ENCODE results near the gene YY1.
"Not testable (repeated sequence)": the region's sequence is repeated elsewhere in the genome, so short reads cannot be mapped to it uniquely, and the experiment has no call there.

YY1 gene

DNA sequence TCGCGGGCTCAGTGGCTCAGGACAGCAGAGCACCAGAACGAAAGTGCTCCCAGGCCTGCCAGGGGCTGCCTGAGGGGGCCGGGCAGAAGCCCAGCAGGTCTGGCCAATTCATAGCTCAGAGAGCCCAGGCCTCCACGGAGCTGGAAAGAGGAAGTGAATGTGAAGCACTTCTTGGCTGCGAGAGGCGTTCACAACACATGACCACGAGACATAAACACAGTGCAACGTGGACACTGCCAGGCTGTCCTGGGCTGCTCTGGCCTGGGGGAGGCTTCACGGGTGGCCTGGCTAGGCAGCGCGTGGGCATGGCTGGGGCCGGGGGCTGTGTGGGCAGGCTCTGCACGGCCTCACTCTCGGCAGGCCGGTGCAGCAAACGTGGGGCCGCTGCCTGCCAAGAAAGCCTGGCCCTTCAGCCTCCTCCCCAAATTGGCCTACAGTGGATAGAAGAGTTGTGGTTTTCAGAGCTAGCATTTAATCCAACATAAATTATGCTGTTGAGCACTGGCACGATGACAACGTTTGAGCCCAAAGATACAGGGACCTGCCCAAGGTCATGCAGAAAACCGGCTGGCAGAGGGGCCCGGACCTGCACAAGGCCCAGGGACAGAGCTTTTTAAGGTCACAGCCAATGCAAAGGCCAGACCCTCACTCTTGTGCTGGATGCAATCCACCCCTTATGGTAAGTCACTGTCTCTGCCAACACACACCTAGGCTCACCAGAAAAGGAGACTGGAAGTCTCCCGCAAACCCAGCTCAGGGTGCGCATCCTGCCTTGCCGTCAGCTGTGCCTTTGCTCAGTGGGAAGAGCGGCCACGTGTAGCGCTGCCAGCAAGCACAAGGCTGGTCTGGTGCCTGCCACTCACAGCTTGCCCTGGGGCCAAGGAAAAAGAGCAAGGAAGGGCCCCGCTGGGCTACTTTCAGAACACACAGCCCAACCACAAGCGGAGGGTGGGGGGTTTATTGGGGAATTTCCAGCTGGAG, 58.7 kb downstream of the YY1 start:
- DNase-seq: no peak

DNA sequence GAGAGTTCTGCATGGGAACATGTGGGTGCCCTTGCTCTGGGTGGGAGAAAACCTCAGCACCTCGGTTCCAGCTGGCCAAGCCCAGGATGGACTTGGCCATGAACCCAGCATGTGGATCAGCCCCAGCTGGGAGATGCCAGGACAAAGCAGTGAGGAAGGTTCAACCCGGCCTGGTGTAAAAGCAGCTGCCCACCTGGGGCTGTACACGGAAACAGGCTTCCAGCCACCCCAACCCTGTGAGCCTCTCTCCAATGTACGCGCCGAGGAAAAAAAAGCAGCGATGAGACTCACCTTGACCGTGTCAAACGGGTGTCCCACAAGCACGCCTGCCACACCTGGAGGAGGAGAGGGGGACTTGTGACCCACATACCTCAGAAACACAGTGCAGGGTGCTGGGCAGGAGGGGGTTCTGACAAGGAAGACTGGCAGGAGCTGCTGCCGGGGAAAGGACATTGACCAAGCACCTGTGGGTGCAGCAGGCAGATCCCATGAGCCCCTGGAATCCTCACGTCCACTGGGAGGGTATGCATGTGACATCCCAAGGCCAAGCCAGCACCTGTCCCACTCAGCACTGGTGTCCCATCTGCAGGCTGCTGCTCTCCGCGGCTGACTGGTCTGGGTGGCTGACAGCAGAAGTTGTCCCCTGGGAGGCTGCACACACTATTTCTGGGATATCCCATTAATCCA, 59.8 kb downstream of the YY1 start:
- no peak for DNase-seq

DNA sequence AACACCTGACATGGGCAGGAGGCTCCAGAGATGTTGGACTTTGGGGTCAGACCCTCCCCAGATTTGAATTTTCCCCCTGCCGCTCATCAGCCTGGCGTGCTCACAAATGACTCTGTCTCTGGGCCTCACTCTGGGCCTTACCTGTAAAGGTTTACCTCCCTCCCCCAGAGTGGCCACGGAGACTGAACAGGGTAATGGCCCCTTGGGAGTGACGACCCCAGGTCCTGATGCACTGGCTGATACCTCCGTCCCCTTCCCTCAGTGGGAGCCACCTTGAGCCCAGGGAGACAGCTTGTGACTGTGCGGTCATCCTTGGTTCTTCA, 60.3 kb downstream of the YY1 start:
- DNase-seq: no peak

DNA sequence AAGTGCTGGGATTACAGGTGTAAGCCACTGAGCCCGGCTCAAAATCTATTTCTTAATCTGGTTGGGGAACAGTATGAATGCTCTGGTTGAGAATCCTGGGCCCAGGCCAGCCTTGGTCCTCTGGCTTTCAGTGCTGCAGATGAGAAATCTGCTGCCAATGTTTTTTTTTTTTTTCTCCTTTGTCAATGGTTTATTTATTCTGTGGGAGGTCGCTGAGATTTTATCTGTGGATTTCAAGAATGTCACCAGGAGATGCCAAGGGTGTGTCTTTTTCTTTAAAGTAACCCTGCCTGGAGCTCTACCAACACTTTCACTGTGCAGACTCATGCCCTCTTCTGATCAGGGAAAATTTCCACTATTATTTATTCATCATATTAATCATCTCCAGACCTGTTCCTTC, 63.7 kb downstream of the YY1 start:
- DNase-seq: no peak

DNA sequence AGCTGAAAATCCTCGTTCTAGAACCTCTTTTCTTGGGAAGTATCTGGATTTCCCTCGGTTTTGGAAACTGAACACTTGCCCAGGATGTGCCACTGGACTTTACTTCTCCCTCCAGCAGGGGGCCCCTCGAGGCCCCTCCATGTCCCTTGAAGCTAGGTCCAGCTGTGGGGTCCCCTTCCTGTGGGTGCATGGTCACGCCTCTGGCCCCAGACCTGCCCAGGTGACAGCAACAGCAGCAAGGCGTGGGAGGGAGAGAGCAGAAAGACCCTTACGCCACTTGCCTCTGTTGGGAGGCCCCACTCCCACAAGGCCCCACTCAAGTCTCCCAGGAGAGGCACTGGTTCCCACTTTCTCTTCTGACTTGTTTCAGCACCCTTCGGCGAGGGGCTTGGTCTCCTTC, 64.2 kb downstream of the YY1 start:
- DNase-seq: no peak

DNA sequence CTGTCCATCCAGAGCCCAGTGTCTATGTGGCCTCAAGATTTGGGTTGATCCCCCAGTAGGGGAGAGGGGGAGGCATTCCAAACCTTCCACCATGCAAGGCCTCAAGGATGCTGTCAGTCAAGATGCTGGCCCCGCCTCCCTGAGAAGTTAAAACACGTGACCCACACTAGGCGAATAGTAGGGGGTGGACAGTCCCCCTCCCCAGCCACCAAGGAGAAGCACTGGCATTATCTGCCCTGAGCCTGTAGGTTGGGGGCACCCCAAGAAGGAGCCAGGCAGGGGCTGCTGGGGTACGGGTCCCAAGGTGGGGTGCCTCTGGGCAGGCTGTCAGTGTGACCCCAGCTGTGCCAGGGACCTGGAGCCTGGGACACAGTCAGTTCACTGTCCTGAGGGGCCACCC, 65.0 kb downstream of the YY1 start:
- no peak for DNase-seq

DNA sequence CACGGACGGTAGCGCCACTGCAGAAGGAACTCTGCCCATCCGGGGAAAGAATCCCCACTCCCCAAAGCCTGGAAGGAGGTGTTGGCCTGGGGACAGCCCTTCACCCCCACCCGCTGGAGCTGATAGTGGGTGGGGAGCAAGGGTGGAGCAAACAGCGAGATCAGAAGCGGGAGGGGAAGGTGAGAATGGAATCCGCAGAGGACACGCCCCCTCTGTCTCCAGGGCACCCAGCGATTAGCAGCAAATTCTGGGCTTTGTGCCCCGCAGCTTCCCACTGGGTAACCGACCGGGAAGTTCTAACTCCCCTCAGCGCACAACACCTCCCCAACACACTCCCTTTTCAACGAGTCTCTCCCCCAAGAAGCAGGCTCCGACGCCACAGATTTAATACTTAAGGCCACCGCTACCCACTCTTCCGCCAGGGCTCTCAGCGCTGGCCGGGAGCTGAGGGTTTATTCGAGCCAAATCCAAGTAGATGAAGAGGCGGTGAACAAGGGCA, 65.9 kb downstream of the YY1 start:
- DNase-seq: peak; percentile 17 to 29

DNA sequence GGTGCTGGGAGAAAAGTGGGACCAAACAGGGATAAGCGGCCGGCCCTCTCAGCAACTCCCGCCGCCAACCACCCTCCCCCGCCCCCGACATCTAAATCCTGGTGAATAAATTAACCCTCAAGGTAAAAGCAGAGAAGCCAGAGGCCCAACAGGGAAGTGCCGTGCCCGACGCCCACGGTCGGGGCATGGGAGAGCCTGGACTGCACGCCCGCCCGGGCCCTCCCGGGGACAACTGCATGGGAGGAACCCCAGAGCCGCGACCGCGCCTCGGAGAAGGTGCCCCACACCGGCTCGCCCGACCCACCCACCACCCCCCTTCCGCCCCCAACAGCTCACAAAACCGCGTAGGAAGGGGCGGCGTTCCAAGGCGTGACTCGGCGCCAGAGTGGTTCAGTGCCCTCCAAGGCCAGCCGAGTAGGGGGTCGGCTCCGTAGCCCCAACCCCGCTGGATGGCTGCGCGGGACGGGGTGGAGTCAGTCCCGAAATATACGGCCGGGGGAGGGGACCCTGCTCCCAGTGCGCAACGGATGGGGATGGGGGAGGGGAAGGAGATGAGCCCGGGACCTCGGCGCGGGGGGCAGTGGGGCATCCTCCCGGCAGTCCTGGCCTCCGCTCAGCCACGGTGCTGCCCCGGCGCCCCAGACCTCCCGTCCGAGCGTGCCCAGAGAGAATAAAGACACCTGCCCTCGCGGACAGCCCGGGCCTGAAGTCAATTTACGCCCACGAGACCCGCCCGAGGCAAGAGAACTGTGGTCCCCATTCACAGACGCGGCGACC, 66.6 kb downstream of the YY1 start:
- peak in 1 of 2 experiments; percentile 43 for DNase-seq

DNA sequence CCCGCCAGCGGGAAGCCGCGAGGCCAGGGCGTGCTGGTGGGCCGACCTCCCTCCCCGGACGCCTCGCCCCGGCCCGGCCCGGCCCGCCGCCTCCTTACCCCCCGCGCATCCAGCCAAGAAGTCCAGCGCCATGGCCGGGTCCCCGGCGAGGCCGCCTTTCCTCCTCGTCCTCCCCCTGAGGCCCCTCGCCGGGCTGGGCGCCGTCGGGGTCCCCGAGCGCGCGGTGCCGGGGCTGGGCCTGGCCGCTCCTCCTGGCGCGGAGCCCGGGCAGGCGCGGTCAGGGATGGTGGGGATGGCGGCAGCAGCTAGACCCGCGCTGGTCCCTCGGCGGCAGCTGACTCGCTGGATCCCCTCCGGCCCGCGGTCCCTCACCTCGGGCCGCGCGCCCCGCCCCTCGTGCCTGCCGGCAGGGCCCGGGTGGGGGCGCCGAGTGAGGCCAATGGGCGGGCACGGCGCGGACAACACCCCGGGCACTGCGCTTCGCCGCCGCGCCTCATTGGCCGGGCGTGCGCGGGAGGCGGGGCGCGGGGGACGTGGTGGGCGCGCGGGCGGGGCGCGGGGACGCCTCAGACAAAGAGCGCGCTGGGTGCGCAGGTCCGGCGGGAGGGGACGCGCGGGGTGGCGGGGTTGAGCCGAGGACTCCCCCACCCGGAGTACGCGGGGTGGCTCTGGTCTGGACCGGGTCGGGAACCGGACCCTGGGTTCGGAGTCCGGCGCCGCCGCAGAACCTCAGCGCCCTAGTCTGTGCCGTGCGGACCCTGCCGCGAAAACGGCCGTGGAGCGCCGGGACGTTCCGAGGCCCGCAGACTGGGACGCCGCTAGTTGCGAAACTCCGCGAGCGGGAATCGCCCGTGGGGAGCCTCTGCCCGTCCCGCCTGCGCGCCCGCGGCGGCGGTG, 67.4 kb downstream of the YY1 start, which contains the start of gene SLC25A29:
TSS of gene SLC25A29 (minus strand) at position 344 of the 897 bp plus-strand sequence. CDS start at position 132, 212 bp downstream.
- DNase-seq: peak; percentile 80 to 97

DNA sequence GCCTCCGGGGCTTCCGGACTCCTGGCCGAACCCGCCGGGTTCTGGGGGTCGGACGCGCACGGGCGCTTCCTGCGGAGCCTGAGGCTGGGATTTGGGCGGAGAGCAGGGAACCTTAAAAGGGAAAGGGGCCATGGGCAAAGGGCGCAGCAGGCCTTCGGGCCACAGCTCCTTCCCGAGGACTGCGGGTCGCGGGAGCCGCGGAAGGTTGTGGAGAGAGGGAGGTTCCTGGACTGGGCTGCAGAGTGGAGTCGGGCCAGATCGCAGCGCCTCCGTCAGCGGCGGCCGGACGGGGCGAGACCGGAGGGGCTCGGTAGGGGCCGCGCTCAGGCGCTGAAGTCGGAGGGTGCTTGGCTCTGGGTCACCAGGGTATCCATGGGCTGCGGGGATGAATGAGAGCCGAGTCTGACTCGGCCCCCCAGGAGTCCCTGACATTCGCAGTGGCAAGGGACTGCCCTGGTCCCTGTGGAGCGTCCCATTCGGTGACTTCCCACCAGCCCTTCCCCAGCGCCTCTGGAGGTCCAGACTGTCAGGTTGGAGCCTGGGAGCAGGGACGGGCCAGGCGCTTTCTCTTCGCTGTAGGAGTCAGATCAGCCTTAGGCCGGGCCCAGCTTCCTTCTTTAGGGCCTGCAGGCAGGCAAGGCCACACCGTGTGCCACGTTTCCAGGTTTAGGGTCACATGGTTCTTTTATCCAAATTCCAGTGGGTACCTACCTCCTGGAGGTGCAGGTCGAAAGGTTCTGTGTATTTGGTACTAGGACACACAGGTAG, 68.2 kb downstream of the YY1 start:
- no peak for DNase-seq

DNA sequence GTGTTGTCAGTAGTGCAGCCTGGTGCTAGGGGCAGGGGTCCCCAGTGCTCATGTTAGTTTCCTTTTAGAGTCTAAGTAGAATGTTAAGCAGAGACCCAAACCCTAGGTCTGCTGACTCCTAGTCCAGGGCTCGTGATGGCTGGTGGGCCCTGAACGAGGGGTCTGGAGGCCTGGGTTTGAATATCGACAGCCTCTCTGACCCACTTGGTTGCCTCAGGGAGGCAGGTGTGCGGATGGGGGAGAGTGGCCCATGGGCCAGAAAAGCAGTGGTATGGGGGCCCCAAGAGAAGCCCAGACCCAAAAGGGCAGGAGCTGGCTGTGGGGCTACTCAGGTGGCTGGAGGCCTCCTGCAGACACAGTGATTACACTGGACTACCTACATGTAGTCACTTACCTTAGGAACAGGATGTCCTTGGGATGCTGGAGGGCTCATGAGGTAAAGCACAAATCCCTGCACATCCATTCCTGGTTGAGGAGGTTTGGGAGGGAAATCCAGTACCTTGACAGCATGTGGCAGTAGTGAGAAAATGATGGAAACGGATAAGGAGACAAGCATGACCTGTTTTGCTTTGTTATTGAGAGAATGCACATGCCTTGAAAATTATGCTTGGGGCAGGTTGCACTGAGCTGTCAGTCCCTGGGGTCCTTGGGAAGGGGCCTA, 69.0 kb downstream of the YY1 start:
- DNase-seq: no peak

DNA sequence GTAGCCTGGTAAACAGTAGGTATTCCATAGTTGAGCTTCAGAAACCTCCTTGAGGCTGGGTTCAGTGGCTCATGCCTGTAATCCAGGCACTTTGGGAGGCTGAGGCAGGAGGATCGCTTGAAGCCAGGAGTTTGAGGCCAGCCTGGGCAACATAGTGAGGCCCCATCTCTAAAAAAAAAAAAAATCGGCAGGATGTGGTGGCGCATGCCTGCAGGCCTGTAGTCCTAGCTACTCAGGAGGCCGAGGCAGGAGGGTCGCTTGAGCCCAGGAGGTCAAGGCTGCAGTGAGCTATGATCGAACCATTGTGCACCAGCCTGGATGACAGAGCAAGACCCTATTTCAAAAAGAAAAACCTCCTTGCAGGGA, 69.5 kb downstream of the YY1 start:
- not testable (repeated sequence) for DNase-seq

DNA sequence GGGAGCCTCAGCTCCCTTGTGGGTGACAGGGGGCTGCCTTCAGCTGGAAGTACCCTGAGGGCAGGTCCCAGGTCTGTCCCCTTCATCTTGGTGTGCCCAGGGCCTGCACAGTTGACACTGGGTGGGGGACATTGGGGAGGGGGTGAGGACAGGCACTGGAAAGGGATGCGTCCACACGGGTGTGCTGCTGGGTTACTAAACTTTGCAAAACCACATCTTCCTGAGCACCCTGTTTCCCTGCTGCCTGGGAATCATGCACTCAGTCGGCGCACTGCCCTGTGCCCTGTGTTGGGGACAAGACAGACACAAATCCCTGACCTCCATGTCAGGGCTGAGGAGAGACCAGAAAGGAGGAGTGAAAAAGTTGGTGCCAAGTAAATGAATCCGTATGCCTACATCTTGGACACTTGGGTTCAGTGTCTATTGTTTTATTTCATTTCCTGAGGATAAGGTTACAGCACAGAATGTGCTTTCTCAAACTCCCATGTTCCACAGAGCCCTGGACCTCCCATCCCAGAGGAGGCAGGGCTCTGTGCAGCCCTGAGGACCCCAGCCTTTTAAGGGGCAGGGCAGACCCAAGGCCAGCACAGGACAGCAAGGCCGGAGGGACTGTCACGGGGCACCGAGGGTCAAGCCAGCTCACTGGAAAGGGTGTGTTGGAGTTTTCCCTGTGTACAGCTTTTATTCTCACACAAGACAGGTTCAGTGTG, 70.2 kb downstream of the YY1 start:
- no peak for DNase-seq

DNA sequence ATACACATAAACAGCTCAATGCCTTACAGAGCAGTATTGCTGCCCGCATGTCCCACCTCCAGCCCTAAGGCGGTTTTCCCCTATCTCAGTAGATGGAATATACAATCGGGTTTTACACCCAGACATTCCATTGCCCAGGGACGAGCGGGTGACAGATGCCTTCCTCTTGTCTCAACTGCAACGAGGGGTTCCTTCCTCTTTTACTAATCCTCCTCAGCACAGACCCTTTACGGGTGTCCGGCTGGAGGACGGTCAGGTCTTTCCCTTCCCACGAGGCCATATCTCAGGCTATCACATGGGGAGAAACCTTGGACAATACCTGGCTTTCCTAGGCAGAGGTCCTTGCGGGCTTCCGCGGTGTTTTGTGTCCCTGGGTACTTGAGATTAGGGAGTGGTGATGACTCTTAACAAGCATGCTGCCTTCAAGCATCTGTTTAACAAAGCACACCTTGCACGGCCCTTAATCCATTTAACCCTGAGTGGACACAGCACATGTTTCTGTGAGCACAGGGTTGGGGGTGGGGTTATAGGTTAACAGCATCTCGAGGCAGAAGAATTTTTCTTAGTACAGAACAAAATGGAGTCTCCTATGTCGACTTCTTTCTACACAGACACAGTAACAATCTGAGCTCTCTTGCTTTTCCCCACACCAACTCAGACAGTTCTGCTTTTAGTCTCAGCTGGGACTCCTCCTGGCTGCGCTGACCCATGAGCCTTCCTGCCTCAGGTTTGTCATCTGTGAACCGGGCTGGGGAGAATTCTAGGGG, 73.3 kb downstream of the YY1 start:
- DNase-seq: peak; percentile 28 to 43

DNA sequence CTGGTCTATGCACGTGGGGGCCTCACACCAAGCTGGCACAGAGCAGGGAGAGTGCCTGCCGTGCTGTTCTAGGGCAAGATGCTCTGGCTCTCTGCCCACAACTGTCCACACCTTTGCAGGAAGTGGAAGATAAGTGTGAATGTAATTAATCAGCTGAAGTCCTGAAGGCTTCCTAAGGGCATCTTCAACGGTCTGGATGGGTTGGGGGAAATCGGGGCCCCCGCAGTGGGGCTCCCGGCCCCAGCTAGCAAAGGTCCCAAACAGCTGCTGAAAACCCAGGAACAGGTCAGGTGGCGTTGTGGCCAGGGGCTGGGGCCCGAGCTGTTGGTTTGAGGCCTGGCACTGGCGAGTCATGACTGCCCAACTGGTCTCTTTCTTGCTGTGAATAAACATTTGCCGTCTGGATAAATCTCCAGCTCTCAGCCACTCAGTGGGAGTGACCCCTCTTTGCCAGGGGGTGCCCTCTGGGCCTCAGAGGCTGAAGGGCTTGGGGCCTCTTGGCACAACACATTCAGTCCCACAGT, 74.0 kb downstream of the YY1 start:
- no peak for DNase-seq

DNA sequence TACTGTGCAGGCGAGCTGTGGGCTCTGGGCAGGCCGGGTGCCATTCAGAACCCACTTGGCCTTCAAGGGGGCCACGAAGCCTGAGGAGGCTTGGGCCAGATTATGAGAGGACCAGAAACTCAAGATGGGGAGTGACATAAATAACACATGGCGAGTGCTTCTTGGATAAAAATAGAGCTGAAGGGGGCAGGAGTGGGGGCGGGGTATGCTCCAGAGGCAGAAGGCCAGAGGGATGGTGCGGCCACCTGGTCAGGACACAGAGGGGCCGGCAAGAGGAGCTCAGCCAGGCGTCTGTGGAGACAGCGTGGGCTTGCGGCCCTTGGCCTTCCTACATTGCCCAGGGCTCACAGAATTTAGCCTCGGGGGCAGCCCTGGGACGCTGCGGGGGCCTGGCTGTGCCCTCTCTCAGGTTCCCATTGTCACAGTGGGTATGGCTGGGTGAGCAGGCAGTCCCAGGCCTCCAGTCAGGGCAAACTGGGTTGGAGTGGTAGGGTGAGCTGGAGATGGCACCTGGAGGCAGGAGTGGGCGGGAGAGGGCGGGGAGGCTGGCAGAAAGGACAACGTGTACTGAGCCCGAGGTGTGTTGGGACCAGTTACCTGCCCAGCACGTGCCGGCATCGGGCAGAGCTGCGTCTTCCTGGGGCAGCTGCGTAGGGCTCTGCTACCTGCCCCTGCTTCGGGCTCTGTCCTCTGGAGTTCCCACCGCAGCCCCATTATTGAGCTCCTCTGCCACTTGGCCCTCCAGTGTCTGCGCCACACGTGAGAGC, 74.7 kb downstream of the YY1 start:
- peak in 1 of 2 experiments; percentile 46 for DNase-seq

DNA sequence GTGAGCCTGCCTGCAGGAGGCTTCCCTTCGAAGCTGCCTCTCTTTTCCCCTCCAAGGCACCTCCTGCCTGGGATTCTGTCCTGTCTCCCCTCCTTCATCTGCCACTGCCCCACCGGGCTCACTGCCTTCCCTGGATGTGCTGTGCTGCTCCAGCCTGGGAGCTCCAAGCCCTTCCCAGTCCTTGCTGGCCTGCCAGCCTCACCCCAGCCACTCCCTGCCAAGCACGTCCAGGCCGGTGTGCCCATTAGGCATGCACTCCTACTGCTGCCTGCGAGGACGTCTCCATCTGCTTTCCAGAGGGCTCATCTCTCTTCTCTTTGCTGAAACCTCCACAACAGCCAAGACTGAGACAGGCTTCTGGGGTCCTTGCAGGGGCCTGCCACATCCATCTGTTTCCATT, 75.8 kb downstream of the YY1 start:
- DNase-seq: no peak

DNA sequence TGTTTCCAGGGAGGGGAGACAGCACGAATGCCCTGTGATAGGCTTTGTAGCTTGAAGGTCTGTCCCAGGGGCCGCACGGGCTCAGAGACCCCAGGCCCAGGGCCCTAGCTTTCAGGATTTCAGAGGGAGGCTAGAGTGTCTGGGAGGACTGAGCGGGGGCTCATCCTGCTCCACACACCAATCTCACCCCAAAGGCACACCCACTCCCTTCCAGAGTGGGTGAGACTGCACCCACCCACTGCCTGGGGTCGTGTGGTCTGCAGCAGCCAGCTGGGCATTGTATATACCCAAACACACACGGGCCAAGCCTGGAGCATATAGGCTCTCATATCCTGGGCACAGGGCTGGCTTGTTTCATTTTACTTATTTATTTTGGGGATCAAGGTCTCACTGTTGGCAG, 78.4 kb downstream of the YY1 start:
- DNase-seq: no peak
